Fibroblast of lung (primary cell): ENCODE data around the gene HAPSTR1. TPM values are rescaled to one million over a fixed set of nuclear protein-coding genes. Genes with fewer than 3 reads are reported as not detected.

Source experiments
- DNase-seq, 2 donors: peaks; one replicate each; pipeline versions ENCODE4 v3.0.0 to v3.0.0-alpha.2; 2010; ENCODE audit warnings: low read depth in 2 of 2
- H2AFZ ChIP-seq: 2 replicates; pipeline ENCODE4 v1.5.1; 2012; ENCODE audit warnings: low read length, control low read depth, inconsistent platforms
- H3K27ac ChIP-seq: 2 replicates; pipeline ENCODE4 v1.5.1; 2011; ENCODE audit warnings: low read length, control low read depth; ENCODE audit not compliant: insufficient read depth
- H3K27me3 ChIP-seq: 2 replicates; pipeline ENCODE4 v1.5.1; 2011; ENCODE audit warnings: mild to moderate bottlenecking, low read length; ENCODE audit not compliant: control insufficient read depth, insufficient read depth
- H3K36me3 ChIP-seq: 2 replicates; pipeline ENCODE4 v1.5.1; 2011; ENCODE audit warnings: low read length; ENCODE audit not compliant: control insufficient read depth, insufficient read depth
- H3K4me1 ChIP-seq: 2 replicates; pipeline ENCODE4 v1.5.1; 2011; ENCODE audit warnings: low read length; ENCODE audit not compliant: control insufficient read depth, insufficient read depth; ENCODE audit errors: extremely low read depth
- H3K4me2 ChIP-seq: 2 replicates; pipeline ENCODE4 v1.5.1; 2011; ENCODE audit warnings: low read length, control low read depth; ENCODE audit not compliant: insufficient read depth; ENCODE audit errors: extremely low read depth
- H3K4me3 ChIP-seq, 4 experiments: fragments of 200-600 bp in 1 of 4; sonication (generic) in 1 of 4; replicated peaks in 1 of 4; 2 replicates each; pipeline ENCODE4 v1.5.1; 2011 to 2016; ENCODE audit warnings: low read length in 4 of 4, low read depth in 3 of 4, mild to moderate bottlenecking in 3 of 4, control low read depth in 2 of 4, inconsistent platforms in 1 of 4, mixed read lengths in 1 of 4; ENCODE audit not compliant: insufficient read depth in 1 of 4; ENCODE audit errors: control extremely low read depth in 1 of 4
- H3K79me2 ChIP-seq: 2 replicates; pipeline ENCODE4 v1.5.1; 2012; ENCODE audit warnings: mild to moderate bottlenecking, low read length, inconsistent platforms; ENCODE audit not compliant: control insufficient read depth, insufficient read depth
- H3K9ac ChIP-seq: 2 replicates; pipeline ENCODE4 v1.5.1; 2011; ENCODE audit warnings: mild to moderate bottlenecking, low read length, control low read depth; ENCODE audit not compliant: insufficient read depth
- H3K9me3 ChIP-seq: 2 replicates; pipeline ENCODE4 v1.5.1; 2012; ENCODE audit warnings: low read depth, low read length; ENCODE audit not compliant: control insufficient read depth, insufficient read depth
- H4K20me1 ChIP-seq: 2 replicates; pipeline ENCODE4 v1.5.1; 2011; ENCODE audit warnings: low read length; ENCODE audit not compliant: control insufficient read depth, insufficient read depth; ENCODE audit errors: extremely low read depth
- CTCF ChIP-seq, 2 donors: IDR thresholded peaks in 1 of 2; conservative IDR thresholded peaks in 1 of 2; 1 replicate in 1 of 2; 2 replicates in 1 of 2; pipeline ENCODE4 v1.5.1; 2011 to 2012; ENCODE audit warnings: low read length in 2 of 2, control low read depth in 1 of 2, inconsistent platforms in 1 of 2, low read depth in 1 of 2, mild to moderate bottlenecking in 1 of 2
- EZH2 ChIP-seq: IDR thresholded peaks from 2 replicates; pipeline ENCODE4 v1.5.1; 2012; ENCODE audit warnings: low read length, control low read depth, mild to moderate bottlenecking; ENCODE audit errors: missing control alignments
- polyA plus RNA-seq, 2 donors: library from polyadenylated mRNA; depleted of rRNA in 1 of 2; stranded (reverse) in 1 of 2; unstranded in 1 of 2; fragments of >200 nt; gene quantifications; 2 replicates each; pipeline ENCODE4 v1.2.1, GENCODE V29; 2011 to 2012; ENCODE audit warnings: missing spikeins in 1 of 2
- total RNA-seq: library from RNA; depleted of rRNA; stranded (reverse); fragments of >200 nt; gene quantifications from 2 replicates; pipeline ENCODE4 v1.2.1, GENCODE V29; 2014

Gene HAPSTR1
- total and polyA plus RNA-seq, 2 donors (not counting 1 experiment from before 2014, with no cell fraction given): 37.5 to 57.3 TPM

GRCh38 chr16:9056061-9056460 lies 35.4 kb upstream of the HAPSTR1 start:
- Histone ChIP-seq H4K20me1 (no peaks in the 10 kb centered on the region), H3K9me3 (no peaks in the 10 kb centered on the region), H3K79me2 (no peaks in the 10 kb centered on the region), H3K4me3 (no peak overlapping the region), H2AFZ (no peak overlapping the region), H3K9ac (no peak overlapping the region), H3K27ac (no peak overlapping the region), H3K4me2 (no peak overlapping the region), H3K4me1 (no peaks in the 10 kb centered on the region), H3K27me3 (no peaks in the 10 kb centered on the region), H3K36me3 (no peaks in the 10 kb centered on the region)
- no peak for TF ChIP-seq EZH2
- no peak for TF ChIP-seq CTCF (conservative IDR thresholded peaks at IDR 0.05 in 1 of 2, IDR thresholded peaks at IDR 0.05 in 1 of 2; ENCODE audit: low read depth in 1 of 2, low read length in 2 of 2)
- DNase-seq: no peak

GRCh38 chr16:9058211-9058610 lies 33.2 kb upstream of the HAPSTR1 start:
- Histone ChIP-seq H3K36me3 (no peaks in the 10 kb centered on the region), H3K4me3 (no peak overlapping the region), H3K9ac (no peak overlapping the region), H4K20me1 (no peaks in the 10 kb centered on the region), H3K4me2 (no peak overlapping the region), H3K27me3 (no peaks in the 10 kb centered on the region), H3K27ac (no peak overlapping the region), H3K9me3 (no peaks in the 10 kb centered on the region), H2AFZ (no peak overlapping the region), H3K79me2 (no peaks in the 10 kb centered on the region), H3K4me1 (peaks cover 2% of the 10 kb centered on the region)
- TF ChIP-seq EZH2 (no peak), CTCF (conservative IDR thresholded peaks at IDR 0.05 in 1 of 2, IDR thresholded peaks at IDR 0.05 in 1 of 2; ENCODE audit: low read depth in 1 of 2, low read length in 2 of 2) (no peak)
- no peak for DNase-seq

- H4K20me1 ChIP-seq: no peaks in the 10 kb centered on the region
- DNase-seq: peak in 1 of 2 donors; percentile 53
- H3K4me2 ChIP-seq: no peak overlapping the region
- H3K9me3 ChIP-seq: no peaks in the 10 kb centered on the region
- no peak overlapping the region for H3K27ac ChIP-seq
- H3K9ac ChIP-seq: no peak overlapping the region
- H3K36me3 ChIP-seq: no peaks in the 10 kb centered on the region
- TF ChIP-seq CTCF (conservative IDR thresholded peaks at IDR 0.05 in 1 of 2, IDR thresholded peaks at IDR 0.05 in 1 of 2; ENCODE audit: low read depth in 1 of 2, low read length in 2 of 2) (no peak), EZH2 (no peak)
- peaks cover 2% of the 10 kb centered on the region for H3K4me1 ChIP-seq
- no peaks in the 10 kb centered on the region for H3K79me2 ChIP-seq
- no peak overlapping the region for H2AFZ ChIP-seq
- H3K4me3 ChIP-seq: no peak overlapping the region
- no peaks in the 10 kb centered on the region for H3K27me3 ChIP-seq
These were observed 31.2 kb upstream of the HAPSTR1 start for GRCh38 chr16:9060225-9060624.
